Measurements from ENCODE around the gene MYH6.

The MYH6 gene

GRCh38 chr14:23358553-23359166 lies 49.4 kb downstream of the MYH6 start:
- no peak for DNase-seq (ENCODE audit: low read depth in 2 of 2)

- no peak for DNase-seq (ENCODE audit: low read depth in 2 of 2)
These were observed 50.0 kb downstream of the MYH6 start for GRCh38 chr14:23358042-23358441.

- DNase-seq (ENCODE audit: low read depth in 2 of 2) = no peak
These were observed 50.8 kb downstream of the MYH6 start for GRCh38 chr14:23357261-23357660.

GRCh38 chr14:23356662-23357061 lies 51.4 kb downstream of the MYH6 start:
- DNase-seq (ENCODE audit: low read depth in 2 of 2) = no peak

GRCh38 chr14:23355871-23356435 lies 52.1 kb downstream of the MYH6 start:
- no peak for DNase-seq (ENCODE audit: low read depth in 2 of 2)

- DNase-seq (ENCODE audit: low read depth in 2 of 2) = no peak
These were observed 53.1 kb downstream of the MYH6 start for GRCh38 chr14:23354990-23355389.

- no peak for DNase-seq (ENCODE audit: low read depth in 2 of 2)
These were observed 54.7 kb downstream of the MYH6 start for GRCh38 chr14:23353433-23353780.

- DNase-seq (ENCODE audit: low read depth in 2 of 2) = peak; percentile 39 to 46
These were observed 55.3 kb downstream of the MYH6 start, which contains the start of gene SLC22A17 for GRCh38 chr14:23352506-23353432. Gene SLC22A17 (minus strand): TSS chr14:23352887.

- DNase-seq (ENCODE audit: low read depth in 2 of 2) = no peak
These were observed 56.2 kb downstream of the MYH6 start for GRCh38 chr14:23351681-23352505.

GRCh38 chr14:23349156-23349845 lies 58.8 kb downstream of the MYH6 start:
- no peak for DNase-seq (ENCODE audit: low read depth in 2 of 2)

GRCh38 chr14:23348297-23348655 lies 59.8 kb downstream of the MYH6 start:
- DNase-seq (ENCODE audit: low read depth in 2 of 2) = no peak

GRCh38 chr14:23347406-23348296 lies 60.4 kb downstream of the MYH6 start:
- DNase-seq (ENCODE audit: low read depth in 2 of 2) = no peak

- no peak for DNase-seq (ENCODE audit: low read depth in 2 of 2)
These were observed 61.2 kb downstream of the MYH6 start for GRCh38 chr14:23346693-23347405.

GRCh38 chr14:23345987-23346692 lies 61.9 kb downstream of the MYH6 start:
- no peak for DNase-seq (ENCODE audit: low read depth in 2 of 2)

- DNase-seq (ENCODE audit: low read depth in 2 of 2) = no peak
These were observed 63.6 kb downstream of the MYH6 start for GRCh38 chr14:23344481-23344880.

- DNase-seq (ENCODE audit: low read depth in 2 of 2) = no peak
These were observed 68.4 kb downstream of the MYH6 start for GRCh38 chr14:23339506-23340268.

- DNase-seq (ENCODE audit: low read depth in 2 of 2) = no peak
These were observed 72.5 kb downstream of the MYH6 start for GRCh38 chr14:23335623-23336022.

Data from stimulated activated CD4-positive, alpha-beta T cell treated with anti-CD3 and anti-CD28 coated beads, Interleukin-4, amount 100 ng/mL, for 48 hours (primary cell).